GM18861 (cell line): ENCODE data around the gene PGS1.

Source experiments
- ATAC-seq: cut with Tn5 transposase; IDR thresholded peaks from one replicate; pipeline ENCODE4 v1.9.1; 2021; ENCODE audit not compliant: unreplicated experiment

Gene PGS1

GRCh38 chr17:78466786-78467715 lies 88.6 kb downstream of the PGS1 start:
- no peak for ATAC-seq

- ATAC-seq = no peak
Measured at GRCh38 chr17:78468366-78468765, 89.9 kb downstream of the PGS1 start.

GRCh38 chr17:78469443-78469842 lies 91.0 kb downstream of the PGS1 start:
- no peak for ATAC-seq

- no peak for ATAC-seq
Measured at GRCh38 chr17:78471635-78472034, 93.2 kb downstream of the PGS1 start.

GRCh38 chr17:78472035-78472905 lies 93.8 kb downstream of the PGS1 start:
- ATAC-seq = no peak

- no peak for ATAC-seq
Measured at GRCh38 chr17:78473951-78474613, 95.6 kb downstream of the PGS1 start.
